Esophagus mucosa (tissue), 1 donor: Measurements from ENCODE around the gene TMEM185B. TPM values are rescaled to one million over a fixed set of nuclear protein-coding genes. Genes with fewer than 3 reads are reported as not detected.
A peak's percentile ranks its signal among the peaks of the same experiment; 100 is the strongest.
"Not testable (repeated sequence)": the region's sequence is repeated elsewhere in the genome, so short reads cannot be mapped to it uniquely, and the experiment has no call there.

ENCODE experiments used
- ATAC-seq: fragments of 200-7000 bp; cut with Tn5 transposase; one replicate; pipeline ENCODE4 v1.9.1; 2020
- total RNA-seq: library from RNA; stranded (reverse); gene quantifications from one replicate; pipeline ENCODE4 v1.2.4, GENCODE V29; 2023
- donor health status: DM: yes; HTN: yes; CAD: no.

The TMEM185B gene
- total RNA-seq, result 20.3 TPM

- ATAC-seq, result peak; percentile 97
These were observed at the start of gene TMEM185B for GRCh38 chr2:120223034-120223912. TMEM185B (minus strand) TSS chr2:120223400; CDS start chr2:120222976, 424 bp downstream.

GRCh38 chr2:120271711-120272379, 48.6 kb upstream of the TMEM185B start:
- peak; percentile 34 for ATAC-seq

- ATAC-seq, result no peak
These were observed 46.6 kb upstream of the TMEM185B start for GRCh38 chr2:120269816-120270215.

GRCh38 chr2:120269076-120269744, 46.0 kb upstream of the TMEM185B start:
- no peak for ATAC-seq

- no peak for ATAC-seq
These were observed 44.1 kb upstream of the TMEM185B start for GRCh38 chr2:120267348-120267747.

GRCh38 chr2:120265006-120265405, 41.8 kb upstream of the TMEM185B start:
- peak; percentile 50 for ATAC-seq

- peak; percentile 95 for ATAC-seq
These were observed 39.7 kb upstream of the TMEM185B start for GRCh38 chr2:120262761-120263428.

GRCh38 chr2:120262150-120262549, 39.0 kb upstream of the TMEM185B start:
- ATAC-seq, result peak; percentile 58

GRCh38 chr2:120261387-120262006, 38.3 kb upstream of the TMEM185B start:
- no peak for ATAC-seq

GRCh38 chr2:120260736-120261135, 37.5 kb upstream of the TMEM185B start:
- ATAC-seq, result no peak

GRCh38 chr2:120259939-120260338, 36.7 kb upstream of the TMEM185B start:
- not testable (repeated sequence) for ATAC-seq

GRCh38 chr2:120258196-120258595, 35.0 kb upstream of the TMEM185B start:
- no peak for ATAC-seq

GRCh38 chr2:120257522-120257921, 34.3 kb upstream of the TMEM185B start:
- ATAC-seq, result no peak

GRCh38 chr2:120256651-120257000, 33.4 kb upstream of the TMEM185B start:
- ATAC-seq, result no peak

- no peak for ATAC-seq
These were observed 32.9 kb upstream of the TMEM185B start for GRCh38 chr2:120255986-120256650.

GRCh38 chr2:120255071-120255470, 31.9 kb upstream of the TMEM185B start:
- ATAC-seq, result no peak

GRCh38 chr2:120254178-120254577, 31.0 kb upstream of the TMEM185B start:
- no peak for ATAC-seq

- peak; percentile 66 for ATAC-seq
These were observed 30.1 kb upstream of the TMEM185B start for GRCh38 chr2:120253021-120253882.

GRCh38 chr2:120252225-120253020, 29.2 kb upstream of the TMEM185B start, which contains the start of gene RALB:
RALB (plus strand) TSS chr2:120252852; CDS start chr2:120278665, 25,813 bp downstream.
- ATAC-seq, result peak; percentile 98

GRCh38 chr2:120251880-120252224, 28.7 kb upstream of the TMEM185B start:
- ATAC-seq, result no peak
